Heart left ventricle (tissue), 16 donors: ENCODE measurements around the gene SLC39A11. TPM values are rescaled to one million over a fixed set of nuclear protein-coding genes. Genes with fewer than 3 reads are reported as not detected.

ENCODE experiments used
- ATAC-seq, 4 donors: fragments of 200-7000 bp; cut with Tn5 transposase; one replicate each; pipeline ENCODE4 v1.9.1; 2020 to 2022; ENCODE audit warnings: moderate library complexity in 4 of 4, mild to moderate bottlenecking in 3 of 4, moderate number of reproducible peaks in 1 of 4
- DNase-seq, 5 donors: peaks; one replicate each; pipeline ENCODE4 v3.0.0-alpha.2; 2020
- H3K27ac ChIP-seq, 12 donors: fragments of 200-600 bp; sonication (generic) in 4 of 12; one replicate each; pipeline versions ENCODE4 v1.5.0 to v1.8.0; 2016 to 2022; ENCODE audit warnings: mild to moderate bottlenecking in 2 of 12
- H3K27me3 ChIP-seq, 9 donors: fragments of 200-600 bp; sonication (generic) in 2 of 9; one replicate each; pipeline versions ENCODE4 v1.5.1 to v1.8.0; 2016 to 2022; ENCODE audit warnings: mild to moderate bottlenecking in 3 of 9
- H3K36me3 ChIP-seq, 9 donors: fragments of 200-600 bp; sonication (generic) in 2 of 9; one replicate each; pipeline versions ENCODE4 v1.5.0 to v1.8.0; 2018 to 2022; ENCODE audit warnings: mild to moderate bottlenecking in 2 of 9
- H3K4me1 ChIP-seq, 12 donors: fragments of 200-600 bp; sonication (generic) in 4 of 12; one replicate each; pipeline versions ENCODE4 v1.5.0 to v1.8.0; 2016 to 2022; ENCODE audit warnings: mild to moderate bottlenecking in 3 of 12
- H3K4me3 ChIP-seq, 12 donors: fragments of 200-600 bp; sonication (generic) in 4 of 12; one replicate each; pipeline versions ENCODE4 v1.5.0 to v1.8.0; 2017 to 2022; ENCODE audit warnings: mild to moderate bottlenecking in 9 of 12, moderate library complexity in 4 of 12
- H3K9me3 ChIP-seq, 12 donors: fragments of 200-600 bp; sonication (generic) in 4 of 12; one replicate each; pipeline versions ENCODE4 v1.5.0 to v1.8.0; 2016 to 2022; ENCODE audit warnings: mild to moderate bottlenecking in 1 of 12
- POLR2A ChIP-seq, 2 donors: fragments of 450-650 bp; IDR thresholded peaks; one replicate each; pipeline ENCODE4 v1.6.1; 2017; ENCODE audit warnings: antibody characterized with exemption in 2 of 2, mild to moderate bottlenecking in 2 of 2, moderate library complexity in 2 of 2
- WGBS, 4 donors: extraction: QIAGEN DNeasy Blood & Tissue Kit in 2 of 4; methylation state at CpG; one replicate each; pipeline versions ENCODE4 v1.1.5 to v1.1.7; 2013 to 2018; 5-methylcytosine and 5-hydroxymethylcytosine counted together
- intact Hi-C, 10 donors: fragments of 100-400 bp; cut with DNase I; formaldehyde crosslinking; loops; one replicate each; pipeline versions ENCODE4 v1.11.1 to v1.14.2; 2022
- polyA plus RNA-seq, 2 donors: library from polyadenylated mRNA; stranded (reverse); fragments of 200-250 nt; gene quantifications; one replicate each; pipeline ENCODE4 v1.2.3, GENCODE V29; 2013
- total RNA-seq, 9 donors: library from RNA; depleted of rRNA in 2 of 9; stranded (reverse); fragments of >200 nt in 2 of 9; fragmentation: NEBNext Ultra II Directional in 3 of 9; extraction: Animal tissue kit (Norgen Biotek cat#: 25700) in 3 of 9; gene quantifications; one replicate each; pipeline versions ENCODE4 v1.1.0 to v1.2.4, GENCODE V29; 2016 to 2023
- TF ChIP-seq, protein P1 (sequence below), 12 donors: fragments of 200-600 bp; sonication (generic) in 4 of 12; IDR thresholded peaks; one replicate each; pipeline versions ENCODE4 v1.5.0 to v1.8.0; 2018 to 2022; ENCODE audit warnings: antibody characterized with exemption in 12 of 12, mild to moderate bottlenecking in 5 of 12
- donor health status: ischemic (EF 13 %, LVEDD 7.1; RV severe dilation, severe dysfunction).
- donor health status: healthy with polysubstance abuse.
- donor health status: DM: no; HTN: yes; CAD: no.
- donor health status: DM: no; HTN: no; CAD: no.
- donor health status: ischemic (EF 25% LVEDD 6.9; RV normal size, moderate dysfunction).
- donor health status: ischemic (EF 25% LVEDD 5.7; RV mildly dilated, moderate dysfunction).
- donor health status: healthy.
- donor health status: DM: yes; HTN: yes; CAD: no.
- donor health status: ischemic (EF 35%, LVEDD 5.7; RV mildly dilated, moderate dysfunction).
- donor health status: nonischemic (EF 11% LVEDD 7.7; RV severe dilation, severe dysfunction).
- donor health status: DM: yes; HTN: yes; CAD: no.
- donor health status: PGD.
- donor health status: ischemic (EF 29% LVEDD 5.4; RV normal size, mild dysfunction).
- donor health status: nonischemic (EF 23%, LVEDD 6.1; RV moderate dilation, normal function).

The SLC39A11 gene
- total and polyA plus RNA-seq, 11 donors: 2.5 to 23.3 (median 8.4) TPM

DNA sequence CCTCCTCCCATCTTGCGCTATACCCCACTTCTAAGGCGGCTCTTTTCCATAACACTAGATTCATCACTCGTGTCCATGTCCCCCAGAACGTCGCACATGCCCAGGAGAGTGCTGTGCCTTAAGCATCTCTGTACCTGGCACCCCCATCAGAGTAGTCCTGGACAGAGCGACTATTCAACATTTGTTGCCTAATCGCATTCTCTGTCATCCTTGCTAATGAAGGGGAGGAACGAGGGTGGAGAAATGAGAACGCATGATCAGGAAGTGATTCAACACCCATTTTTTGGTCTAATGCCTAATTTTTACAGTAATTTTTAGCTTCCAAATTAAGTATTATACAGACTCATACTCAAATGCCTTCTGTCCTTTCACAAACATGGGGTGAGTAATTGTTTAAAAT, 53.2 kb downstream of the SLC39A11 start:
- 89 to 94% (median 91%) methylated on average over 9 of the region's 9 CpGs for WGBS, 4 donors
- intact Hi-C loops: no loop called here
- peaks cover 0 to 6% (median 0%) of the 10 kb centered on the region in 9 donors for H3K36me3 ChIP-seq
- no peak for ATAC-seq
- peaks cover 3 to 18% (median 13%) of the 10 kb centered on the region in 12 donors for H3K4me1 ChIP-seq
- no peaks in the 10 kb centered on the region for H3K27me3 ChIP-seq
- no peak overlapping the region for H3K27ac ChIP-seq
- DNase-seq: no peak
- no peak for TF ChIP-seq POLR2A (IDR thresholded peaks at IDR 0.05)
- TF ChIP-seq, protein P1, sequence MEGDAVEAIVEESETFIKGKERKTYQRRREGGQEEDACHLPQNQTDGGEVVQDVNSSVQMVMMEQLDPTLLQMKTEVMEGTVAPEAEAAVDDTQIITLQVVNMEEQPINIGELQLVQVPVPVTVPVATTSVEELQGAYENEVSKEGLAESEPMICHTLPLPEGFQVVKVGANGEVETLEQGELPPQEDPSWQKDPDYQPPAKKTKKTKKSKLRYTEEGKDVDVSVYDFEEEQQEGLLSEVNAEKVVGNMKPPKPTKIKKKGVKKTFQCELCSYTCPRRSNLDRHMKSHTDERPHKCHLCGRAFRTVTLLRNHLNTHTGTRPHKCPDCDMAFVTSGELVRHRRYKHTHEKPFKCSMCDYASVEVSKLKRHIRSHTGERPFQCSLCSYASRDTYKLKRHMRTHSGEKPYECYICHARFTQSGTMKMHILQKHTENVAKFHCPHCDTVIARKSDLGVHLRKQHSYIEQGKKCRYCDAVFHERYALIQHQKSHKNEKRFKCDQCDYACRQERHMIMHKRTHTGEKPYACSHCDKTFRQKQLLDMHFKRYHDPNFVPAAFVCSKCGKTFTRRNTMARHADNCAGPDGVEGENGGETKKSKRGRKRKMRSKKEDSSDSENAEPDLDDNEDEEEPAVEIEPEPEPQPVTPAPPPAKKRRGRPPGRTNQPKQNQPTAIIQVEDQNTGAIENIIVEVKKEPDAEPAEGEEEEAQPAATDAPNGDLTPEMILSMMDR (IDR thresholded peaks at IDR 0.05): no peak
- H3K9me3 ChIP-seq: peaks cover 0 to 20% (median 0%) of the 10 kb centered on the region in 12 donors
- no peak overlapping the region for H3K4me3 ChIP-seq

DNA sequence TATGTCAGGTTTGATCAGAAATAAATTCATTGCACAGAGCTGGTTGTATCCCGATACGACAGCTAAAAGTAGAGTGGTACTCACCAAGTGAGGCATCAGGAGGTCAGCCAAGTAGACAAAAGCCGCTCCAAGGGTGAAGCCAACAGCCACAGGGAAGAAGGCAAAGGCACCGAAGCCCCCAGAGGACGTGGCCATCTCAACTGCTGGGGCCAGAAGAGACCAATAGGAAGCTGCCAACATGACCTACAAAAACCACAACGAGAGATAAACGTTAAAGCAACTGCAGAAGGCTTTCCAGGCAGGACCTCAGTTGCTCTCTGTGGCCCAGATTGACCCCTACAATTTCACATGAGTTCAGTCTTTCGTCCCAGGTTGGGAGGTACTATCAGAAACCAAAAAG, 61.0 kb downstream of the SLC39A11 start:
- H3K36me3 ChIP-seq: peaks cover 0 to 15% (median 0%) of the 10 kb centered on the region in 9 donors
- TF ChIP-seq, protein P1 (IDR thresholded peaks at IDR 0.05): no peak
- TF ChIP-seq POLR2A (IDR thresholded peaks at IDR 0.05): no peak
- intact Hi-C loops: no loop called here
- no peak for DNase-seq
- 79 to 88% (median 83%) methylated on average over 8 of the region's 8 CpGs for WGBS, 4 donors
- no peak overlapping the region for H3K4me3 ChIP-seq
- H3K27ac ChIP-seq: no peak overlapping the region
- ATAC-seq: no peak
- H3K4me1 ChIP-seq: peaks cover 0 to 31% (median 0%) of the 10 kb centered on the region in 12 donors
- H3K9me3 ChIP-seq: no peaks in the 10 kb centered on the region
- H3K27me3 ChIP-seq: no peaks in the 10 kb centered on the region

DNA sequence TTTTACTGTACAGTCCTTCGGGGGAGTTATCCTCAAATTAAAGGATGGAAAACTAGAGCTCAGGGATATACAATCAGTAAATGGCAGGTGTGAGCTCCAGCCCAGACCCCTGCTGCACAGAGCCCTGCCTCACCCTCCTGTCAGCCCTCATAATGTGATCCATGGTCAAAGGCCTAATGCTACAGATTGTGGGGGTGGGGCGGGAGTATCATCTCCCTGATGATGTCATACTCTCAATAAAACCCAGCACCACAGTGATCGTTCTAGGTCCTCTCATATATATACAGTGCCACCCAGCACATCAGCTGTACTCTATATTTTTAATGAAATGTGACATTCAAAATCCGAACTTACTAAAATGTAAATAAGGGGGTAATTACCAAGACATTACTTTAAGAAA, 61.5 kb downstream of the SLC39A11 start:
- intact Hi-C loops: no loop called here
- no peak overlapping the region for H3K4me3 ChIP-seq
- H3K4me1 ChIP-seq: peaks cover 0 to 31% (median 0%) of the 10 kb centered on the region in 12 donors
- DNase-seq: no peak
- H3K27ac ChIP-seq: no peak overlapping the region
- TF ChIP-seq, protein P1 (IDR thresholded peaks at IDR 0.05): no peak
- TF ChIP-seq POLR2A (IDR thresholded peaks at IDR 0.05): no peak
- ATAC-seq: no peak
- H3K27me3 ChIP-seq: no peaks in the 10 kb centered on the region
- 73 to 88% (median 86%) methylated on average over 4 of the region's 4 CpGs for WGBS, 4 donors
- no peaks in the 10 kb centered on the region for H3K9me3 ChIP-seq
- peaks cover 0 to 15% (median 0%) of the 10 kb centered on the region in 9 donors for H3K36me3 ChIP-seq

DNA sequence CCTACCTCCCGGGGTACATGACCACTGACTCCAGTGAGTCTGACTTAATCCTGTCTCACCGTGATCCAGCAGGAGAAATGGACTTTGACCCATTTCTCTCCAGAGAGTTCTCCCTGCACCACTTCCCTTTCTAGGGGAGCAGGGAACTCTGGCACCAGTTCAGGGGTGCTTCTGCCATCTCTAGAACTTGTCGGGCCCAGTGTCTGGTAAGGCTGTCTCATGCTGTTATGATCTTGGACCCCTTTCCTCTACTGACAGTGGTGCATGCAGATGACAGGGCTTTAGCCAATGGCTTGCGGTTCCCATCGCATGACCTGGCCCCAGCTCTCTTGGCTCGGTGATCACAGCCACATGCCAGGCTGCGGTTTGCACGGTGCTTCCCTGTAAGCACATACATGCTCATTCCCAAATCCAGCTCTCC, 62.0 kb downstream of the SLC39A11 start:
- Histone ChIP-seq H3K4me3 (no peak overlapping the region), H3K36me3 (peaks cover 0 to 15% (median 0%) of the 10 kb centered on the region in 9 donors), H3K27ac (no peak overlapping the region), H3K9me3 (no peaks in the 10 kb centered on the region), H3K4me1 (peaks cover 0 to 31% (median 0%) of the 10 kb centered on the region in 12 donors), H3K27me3 (no peaks in the 10 kb centered on the region)
- WGBS, 4 donors: 77 to 85% (median 81%) methylated on average over 8 of the region's 8 CpGs
- TF ChIP-seq, protein P1 (IDR thresholded peaks at IDR 0.05): no peak
- no peak for DNase-seq
- intact Hi-C loops: no loop called here
- ATAC-seq: no peak
